Inferior parietal cortex (tissue), 1 donor: ENCODE measurements around the gene SFN.
"Not testable (repeated sequence)": the region's sequence is repeated elsewhere in the genome, so short reads cannot be mapped to it uniquely, and the experiment has no call there.

Experiments
- DNase-seq: peaks from one replicate; pipeline ENCODE4 v3.0.0-alpha.2; 2016; ENCODE audit errors: extremely low spot score

SFN gene

GRCh38 chr1:26864610-26865480, 1.9 kb downstream of the SFN start:
- DNase-seq: peak; percentile 97

GRCh38 chr1:26873097-26873496, 10.1 kb downstream of the SFN start:
- DNase-seq: not testable (repeated sequence)

- DNase-seq: no peak
Measured at GRCh38 chr1:26874896-26875295, 11.9 kb downstream of the SFN start.

- no peak for DNase-seq
Measured at GRCh38 chr1:26877326-26877725, 14.4 kb downstream of the SFN start.

GRCh38 chr1:26879793-26880192, 16.8 kb downstream of the SFN start:
- no peak for DNase-seq

- DNase-seq: not testable (repeated sequence)
Measured at GRCh38 chr1:26881611-26882010, 18.7 kb downstream of the SFN start.

GRCh38 chr1:26882696-26883463, 19.9 kb downstream of the SFN start:
- no peak for DNase-seq

GRCh38 chr1:26887125-26887524, 24.2 kb downstream of the SFN start:
- DNase-seq: no peak

- no peak for DNase-seq
Measured at GRCh38 chr1:26888231-26888630, 25.3 kb downstream of the SFN start.

- DNase-seq: peak; percentile 90
Measured at GRCh38 chr1:26889551-26890466, 26.9 kb downstream of the SFN start, which contains the start of gene GPN2. TSS of gene GPN2 (minus strand) at chr1:26890283. CDS start at chr1:26890096, 187 bp downstream.

GRCh38 chr1:26890467-26890796, 27.5 kb downstream of the SFN start:
- DNase-seq: no peak

- DNase-seq: no peak
Measured at GRCh38 chr1:26894263-26894662, 31.3 kb downstream of the SFN start.

GRCh38 chr1:26897351-26897750, 34.4 kb downstream of the SFN start:
- no peak for DNase-seq

GRCh38 chr1:26900001-26900814, 37.3 kb downstream of the SFN start, which contains the start of gene GPATCH3:
TSS of gene GPATCH3 (minus strand) at chr1:26900467. CDS start at chr1:26900442, 25 bp downstream.
- peak; percentile 94 for DNase-seq

- no peak for DNase-seq
Measured at GRCh38 chr1:26900815-26901511, 38.0 kb downstream of the SFN start.

GRCh38 chr1:26907071-26907917, 44.3 kb downstream of the SFN start:
- DNase-seq: no peak

- DNase-seq: no peak
Measured at GRCh38 chr1:26909951-26910342, 47.0 kb downstream of the SFN start.

- DNase-seq: no peak
Measured at GRCh38 chr1:26910343-26911160, 47.6 kb downstream of the SFN start.
